Measurements from ENCODE around the gene FAP. TPM values are rescaled to one million over a fixed set of nuclear protein-coding genes. Genes with fewer than 3 reads are reported as not detected.

The FAP gene
- total and polyA plus RNA-seq, 2 of the 4 experiments (the other 2 are of a cell fraction): 71.0 to 95.0 TPM

DNA sequence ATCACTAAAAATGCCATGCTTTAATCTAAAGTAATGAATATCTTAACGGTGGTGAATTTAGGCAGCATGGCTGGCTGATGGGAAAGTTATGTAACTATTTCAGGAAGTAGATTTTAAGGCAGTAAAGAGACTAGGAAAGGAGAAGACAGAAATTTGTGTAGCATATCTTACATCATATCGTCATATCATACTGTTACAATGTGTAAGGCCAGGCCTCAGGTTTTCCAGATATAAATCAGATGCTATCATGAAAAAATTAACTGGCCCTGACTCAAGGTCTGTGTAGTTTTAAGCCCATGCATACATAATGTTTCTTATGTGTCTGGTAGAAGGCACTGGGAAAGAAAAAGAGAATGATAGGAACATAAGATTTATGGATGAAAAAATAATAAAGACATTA, 8.9 kb upstream of the FAP start:
- H3K4ac ChIP-seq (ENCODE audit: low read depth, low read length): no peak overlapping the region
- in situ Hi-C loops (cut with MboI; ENCODE audit: low sequenced_read_pairs) (no loop called here), dilution Hi-C loops (cut with HindIII; ENCODE audit: low sequenced_read_pairs, unreplicated experiment) (no loop called here), intact Hi-C loops (cut with micrococcal nuclease) (no loop called here)
- no peak overlapping the region for H3K14ac ChIP-seq (replicated peaks; ENCODE audit: low read depth, low read length)
- H3K27me3 ChIP-seq (ENCODE audit: control insufficient read depth, insufficient read depth, low read length): no peaks in the 10 kb centered on the region
- no peak overlapping the region for H3K9ac ChIP-seq (ENCODE audit: low read depth, low read length)
- H4K91ac ChIP-seq (ENCODE audit: insufficient read depth, low read depth, low read length): no peak overlapping the region
- H4K8ac ChIP-seq (ENCODE audit: low read depth in 2 of 2, low read length in 2 of 2): no peak overlapping the region
- no peak overlapping the region for H4K5ac ChIP-seq (ENCODE audit: low read depth, low read length)
- POLR2A ChIA-PET (ENCODE audit: unreplicated experiment): no interaction called here
- WGBS, 2 experiments (ENCODE audit: extremely low coverage in 2 of 2, insufficient read length in 1 of 2): no CpG with 5 or more reads among the region's 2 CpGs
- H3K18ac ChIP-seq (ENCODE audit: low read depth, low read length): no peak overlapping the region
- H2BK120ac ChIP-seq (ENCODE audit: low read depth, low read length): no peak overlapping the region
- H2AK9ac ChIP-seq (replicated peaks; ENCODE audit: low read depth, low read length, poor library complexity): no peak overlapping the region
- TF ChIP-seq CEBPB (IDR thresholded peaks at IDR 0.05; ENCODE audit: low read depth, low read length) (no peak), ELK1 (IDR thresholded peaks at IDR 0.05; ENCODE audit: borderline replicate concordance, low read depth, low read length) (no peak), MAZ (IDR thresholded peaks at IDR 0.05; ENCODE audit: borderline replicate concordance, low read depth, low read length) (no peak), POLR2A (IDR thresholded peaks at IDR 0.05; ENCODE audit: low read depth, low read length) (no peak), MXI1 (IDR thresholded peaks at IDR 0.05; ENCODE audit: borderline replicate concordance, low read depth, low read length) (no peak), FOS (IDR thresholded peaks at IDR 0.05; ENCODE audit: low read depth, low read length) (no peak), SMC3 (IDR thresholded peaks at IDR 0.05; ENCODE audit: low read depth, low read length) (no peak), RFX5 (IDR thresholded peaks at IDR 0.05; ENCODE audit: low read depth, low read length) (no peak)
- no peaks in the 10 kb centered on the region for H4K20me1 ChIP-seq (ENCODE audit: insufficient read depth, low read length)
- no TSS peak for BruUV-seq (replicated peaks)
- no peak overlapping the region for H2BK5ac ChIP-seq (ENCODE audit: low read depth, low read length, poor library complexity, severe bottlenecking)
- CTCF ChIA-PET: no interaction called here
- H3K23ac ChIP-seq (ENCODE audit: low read depth, low read length): no peak overlapping the region
- no peak overlapping the region for H3K56ac ChIP-seq (ENCODE audit: extremely low read depth, insufficient read depth, low read length)
- H2AFZ ChIP-seq (replicated peaks; ENCODE audit: low read length, poor library complexity): no peak overlapping the region
- H2BK15ac ChIP-seq (ENCODE audit: low read depth, low read length): no peak overlapping the region
- DNase-seq (no peak), ATAC-seq (ENCODE audit: low read depth) (no peak)
- H3K9me3 ChIP-seq (ENCODE audit: control insufficient read depth, insufficient read depth, low read length): no peaks in the 10 kb centered on the region; the same call in 1 of the 2 replicates
- no peaks in the 10 kb centered on the region for H3K79me1 ChIP-seq (ENCODE audit: low read depth in 1 of 2, low read length in 2 of 2)
- no peaks in the 10 kb centered on the region for H3K4me1 ChIP-seq (ENCODE audit: control insufficient read depth, insufficient read depth, low read length)
- H2BK20ac ChIP-seq (ENCODE audit: low read depth, low read length): no peak overlapping the region
- no peak overlapping the region for H3K4me3 ChIP-seq (ENCODE audit: insufficient read depth, low read depth, low read length)
- no peak overlapping the region for H2AK5ac ChIP-seq (ENCODE audit: low read depth, low read length)
- no peak overlapping the region for H3K4me2 ChIP-seq (ENCODE audit: low read depth, low read length)
- no peaks in the 10 kb centered on the region for H3K9me1 ChIP-seq (ENCODE audit: insufficient read depth, low read length)
- H3K36me3 ChIP-seq (ENCODE audit: control insufficient read depth, insufficient read depth, low read length): no peaks in the 10 kb centered on the region
- H3K27ac ChIP-seq (ENCODE audit: insufficient read depth, low read length): no peak overlapping the region

Data from IMR-90 (cell line).